Right kidney (tissue), 1 donor: Measurements from ENCODE around the gene PHACTR3.
"Not testable (repeated sequence)": the region's sequence is repeated elsewhere in the genome, so short reads cannot be mapped to it uniquely, and the experiment has no call there.

Source experiments
- DNase-seq: peaks from one replicate; pipeline ENCODE4 v3.0.0-alpha.2; 2016

PHACTR3 gene

DNA sequence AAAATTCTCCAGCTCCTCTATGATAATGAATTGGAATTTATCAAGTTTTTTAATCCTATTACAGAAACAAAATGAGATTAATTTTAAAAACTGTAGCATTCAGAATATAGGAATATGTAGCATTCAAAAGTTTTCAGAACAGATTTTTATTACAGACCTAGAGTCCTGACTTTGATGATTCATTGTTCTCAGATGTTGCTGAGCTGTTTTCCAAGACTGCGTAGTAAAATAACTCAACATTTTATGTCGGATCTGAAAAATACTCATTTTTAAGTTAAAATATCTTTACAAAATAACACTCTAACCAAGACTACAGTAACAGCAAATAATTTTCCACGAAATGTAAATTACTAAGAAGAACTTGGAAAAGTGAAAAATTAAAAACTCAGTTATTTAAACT, 262.0 kb downstream of the PHACTR3 start:
- DNase-seq: no peak

DNA sequence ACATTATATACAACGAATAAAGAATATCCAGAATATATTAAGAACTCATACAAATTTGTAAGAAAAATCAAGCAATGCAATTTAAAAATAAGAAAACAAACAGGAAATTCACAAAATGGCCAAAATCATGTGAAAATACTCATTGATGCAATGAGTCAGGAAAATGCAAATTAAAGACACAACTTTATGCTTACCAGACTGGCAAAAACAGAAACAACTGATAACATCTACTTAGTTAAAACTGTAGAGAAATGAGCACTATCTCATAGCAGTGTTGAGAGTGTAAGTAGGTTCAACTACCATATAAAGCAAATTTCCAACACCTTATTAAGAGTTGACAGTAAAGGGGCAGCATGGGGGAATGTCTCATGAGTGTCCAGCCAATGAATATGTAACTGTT, 266.8 kb downstream of the PHACTR3 start:
- no peak for DNase-seq

- no peak for DNase-seq
Observed at GRCh38 chr20:59873409-59873808, 269.1 kb downstream of the PHACTR3 start.

DNA sequence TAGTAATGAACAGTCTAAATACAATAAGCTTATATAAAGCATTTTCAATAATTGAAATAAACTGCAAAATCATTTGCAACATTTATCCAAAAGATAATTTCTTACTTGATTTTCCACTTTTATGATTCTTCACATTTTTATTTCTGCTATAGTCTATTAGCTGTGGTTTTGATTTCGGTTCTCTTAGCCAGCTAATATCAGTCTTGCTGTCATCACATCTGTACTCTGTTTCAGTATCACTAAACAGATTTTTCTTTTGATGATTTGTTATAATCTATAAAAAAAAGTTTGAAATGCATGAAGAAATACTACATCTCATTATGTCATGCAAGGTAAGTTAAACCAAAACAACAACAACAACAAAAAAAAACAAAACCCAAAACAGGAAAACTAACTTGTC, 275.9 kb downstream of the PHACTR3 start:
- no peak for DNase-seq

GRCh38 chr20:59884494-59884893, 280.2 kb downstream of the PHACTR3 start:
- no peak for DNase-seq

GRCh38 chr20:59888050-59888449, 283.7 kb downstream of the PHACTR3 start:
- no peak for DNase-seq

GRCh38 chr20:59890035-59890434, 285.7 kb downstream of the PHACTR3 start:
- DNase-seq: not testable (repeated sequence)

DNA sequence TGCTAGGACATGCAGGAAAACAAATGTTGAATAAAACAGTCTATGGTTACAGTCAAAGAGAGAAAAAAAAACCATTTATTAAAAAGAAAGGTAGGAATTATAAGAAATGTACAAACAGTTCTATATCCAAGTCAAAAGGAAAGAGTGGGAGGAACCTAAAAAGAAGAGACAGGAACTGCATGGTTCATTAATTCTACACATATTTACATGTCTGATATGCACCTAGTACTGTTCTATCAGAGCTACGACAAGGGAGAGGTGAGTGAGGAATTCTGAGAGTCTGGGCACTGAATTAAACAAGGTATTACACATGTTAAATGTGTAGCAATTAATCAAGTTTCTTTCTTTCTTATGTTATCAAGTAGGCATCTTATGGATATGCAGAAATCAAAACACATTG, 287.2 kb downstream of the PHACTR3 start:
- no peak for DNase-seq

- DNase-seq: no peak
Observed at GRCh38 chr20:59895908-59896307, 291.6 kb downstream of the PHACTR3 start.
